Activated CD8-positive, alpha-beta T cell treated with anti-CD3 and anti-CD28 coated beads for 36 hours (primary cell): ENCODE data around the gene PEF1. TPM values are rescaled to one million over a fixed set of nuclear protein-coding genes. Genes with fewer than 3 reads are reported as not detected.

Experiments used
- ATAC-seq: fragments of 200-7000 bp; cut with Tn5 transposase; one replicate; pipeline ENCODE4 v1.10.0; 2021; ENCODE audit warnings: mild to moderate bottlenecking, moderate library complexity
- CTCF ChIA-PET: fragments of 350-600 bp; sonication (Branson Sonifier 250); formaldehyde crosslinking; loops from one replicate; lab custom pipeline; 2021; ENCODE audit warnings: antibody characterized with exemption; lab: Charles Lee
- POLR2A ChIA-PET: fragments of 350-600 bp; sonication (Branson Sonifier 250); formaldehyde crosslinking; loops from one replicate; lab custom pipeline; 2021; ENCODE audit warnings: antibody characterized with exemption; lab: Charles Lee
- DNase-seq: peaks from one replicate; pipeline ENCODE4 v3.0.0-alpha.2; 2020
- H3K27ac Mint-ChIP-seq: one replicate; pipeline ENCODE4 v1.8.0; 2021; ENCODE audit warnings: mild to moderate bottlenecking, mixed read lengths
- H3K27me3 Mint-ChIP-seq: one replicate; pipeline ENCODE4 v1.8.0; 2021; ENCODE audit warnings: mixed read lengths
- H3K36me3 Mint-ChIP-seq: one replicate; pipeline ENCODE4 v1.8.0; 2021; ENCODE audit warnings: low read depth, mixed read lengths
- H3K4me1 Mint-ChIP-seq: one replicate; pipeline ENCODE4 v1.8.0; 2021; ENCODE audit warnings: low read depth, mixed read lengths
- H3K4me3 Mint-ChIP-seq: one replicate; pipeline ENCODE4 v1.8.0; 2021; ENCODE audit warnings: mild to moderate bottlenecking, moderate library complexity, mixed read lengths
- H3K9me3 Mint-ChIP-seq: one replicate; pipeline ENCODE4 v1.8.0; 2021; ENCODE audit warnings: mixed read lengths
- CTCF ChIP-seq: fragments of 200-600 bp; IDR thresholded peaks from one replicate; pipeline ENCODE4 v1.8.0; 2022; ENCODE audit warnings: antibody characterized with exemption, mild to moderate bottlenecking
- intact Hi-C: fragments of 100-400 bp; cut with micrococcal nuclease; formaldehyde crosslinking; loops from one replicate; pipeline ENCODE4 v1.10.0; 2022
- total RNA-seq, 2 experiments: library from RNA; stranded (reverse); gene quantifications; one replicate each; pipeline ENCODE4 v1.2.3, GENCODE V29; 2021

Gene PEF1
- total RNA-seq, 2 experiments from 2014 or later: 58.1 to 61.9 TPM

GRCh38 chr1:31646259-31646960 lies 1.7 kb upstream of the PEF1 start:
- ChIA-PET CTCF (interaction anchor here (1.9 kb wide), 1 partner anchor 143 kb away, joined by 9 read pairs; no protein-coding TSS in a partner anchor), POLR2A (interaction anchor here (0.9 kb wide), 1 partner anchor 224 kb away, joined by 3 read pairs; no protein-coding TSS in a partner anchor)
- no peaks in the 10 kb centered on the region for H3K9me3 Mint-ChIP-seq
- ATAC-seq: no peak
- no peak for TF ChIP-seq CTCF
- no peaks in the 10 kb centered on the region for H3K27me3 Mint-ChIP-seq
- peaks cover 16% of the 10 kb centered on the region for H3K4me1 Mint-ChIP-seq
- no peak for DNase-seq
- intact Hi-C loops: no loop called here
- H3K27ac Mint-ChIP-seq: no peak overlapping the region
- H3K4me3 Mint-ChIP-seq: peak overlapping the region; percentile 99
- H3K36me3 Mint-ChIP-seq: no peaks in the 10 kb centered on the region

DNA sequence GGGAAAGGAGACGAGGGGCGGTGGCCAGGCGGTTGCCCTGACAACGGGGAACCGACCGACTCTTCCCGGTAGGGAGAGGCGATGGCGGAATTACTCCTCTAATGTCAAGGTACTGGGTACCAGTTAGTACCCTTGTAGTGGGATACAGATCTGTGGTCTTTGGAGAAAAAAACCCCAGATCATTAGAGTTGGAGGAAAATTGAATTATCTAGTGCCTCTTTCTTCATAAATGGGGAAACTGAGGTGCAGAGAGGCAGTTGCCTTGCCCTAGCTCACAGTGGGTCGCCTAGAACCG lies 545 bp upstream of the PEF1 start:
- H3K27me3 Mint-ChIP-seq: no peaks in the 10 kb centered on the region
- intact Hi-C loops: no loop called here
- POLR2A ChIA-PET: interaction anchor here (0.6 to 2.5 kb wide), 7 partner anchors 9 to 1370 kb away, joined by 3 to 11 read pairs (median 3); no protein-coding TSS in a partner anchor
- peak overlapping the region; percentile 99 for H3K4me3 Mint-ChIP-seq
- no peaks in the 10 kb centered on the region for H3K9me3 Mint-ChIP-seq
- no peak for DNase-seq
- CTCF ChIA-PET: interaction anchor here (0.8 to 3.2 kb wide), 7 partner anchors 12 to 146 kb away, joined by 3 to 20 read pairs (median 4); no protein-coding TSS in a partner anchor
- no peak for TF ChIP-seq CTCF
- H3K27ac Mint-ChIP-seq: peak overlapping the region; percentile 100
- H3K36me3 Mint-ChIP-seq: no peaks in the 10 kb centered on the region
- ATAC-seq: no peak
- H3K4me1 Mint-ChIP-seq: peaks cover 16% of the 10 kb centered on the region

GRCh38 chr1:31643976-31644559 lies 608 bp downstream of the PEF1 start:
- POLR2A ChIA-PET: interaction anchor here (0.6 to 2.5 kb wide), 4 partner anchors 9 to 58 kb away, joined by 3 to 11 read pairs (median 3); no protein-coding TSS in a partner anchor
- TF ChIP-seq CTCF: no peak
- H3K4me3 Mint-ChIP-seq: peak overlapping the region; percentile 99
- H3K27me3 Mint-ChIP-seq: no peaks in the 10 kb centered on the region
- no peak for DNase-seq
- no peaks in the 10 kb centered on the region for H3K36me3 Mint-ChIP-seq
- CTCF ChIA-PET: interaction anchor here (1.2 to 3.2 kb wide), 4 partner anchors 11 to 145 kb away, joined by 3 to 20 read pairs (median 6); no protein-coding TSS in a partner anchor
- peaks cover 16% of the 10 kb centered on the region for H3K4me1 Mint-ChIP-seq
- ATAC-seq: no peak
- H3K27ac Mint-ChIP-seq: peak overlapping the region; percentile 100
- intact Hi-C loops: no loop called here
- no peaks in the 10 kb centered on the region for H3K9me3 Mint-ChIP-seq

GRCh38 chr1:31642897-31643296 lies 1.8 kb downstream of the PEF1 start:
- POLR2A ChIA-PET: interaction anchor here (0.7 to 2.5 kb wide), 7 partner anchors 8 to 108 kb away, joined by 3 to 11 read pairs (median 3); no protein-coding TSS in a partner anchor
- CTCF ChIA-PET: interaction anchor here (0.6 to 3.2 kb wide), 4 partner anchors 9 to 146 kb away, joined by 3 to 20 read pairs (median 6); no protein-coding TSS in a partner anchor

More at GRCh38 chr1:31642897-31643296, 1.8 kb downstream of the PEF1 start:
- intact Hi-C loops: no loop called here
- Mint-ChIP-seq H3K27me3 (no peaks in the 10 kb centered on the region), H3K4me1 (peaks cover 18% of the 10 kb centered on the region), H3K36me3 (no peaks in the 10 kb centered on the region), H3K9me3 (no peaks in the 10 kb centered on the region), H3K27ac (no peak overlapping the region), H3K4me3 (no peak overlapping the region)
- DNase-seq (no peak), ATAC-seq (no peak)
- no peak for TF ChIP-seq CTCF
